Occipital lobe (tissue), 2 donors: ENCODE data around the gene PTPRT. TPM values are rescaled to one million over a fixed set of nuclear protein-coding genes. Genes with fewer than 3 reads are reported as not detected.

Source experiments
- DNase-seq: peaks from one replicate; lab custom pipeline; 2025; lab: John Stamatoyannopoulos, UW
- total RNA-seq: library from RNA; depleted of rRNA; stranded (reverse); fragments of >200 nt; gene quantifications from one replicate; pipeline ENCODE4 v1.2.3, GENCODE V29; 2014

The PTPRT gene
- total RNA-seq, 1 donor from 2014 or later: 17.8 TPM

DNA sequence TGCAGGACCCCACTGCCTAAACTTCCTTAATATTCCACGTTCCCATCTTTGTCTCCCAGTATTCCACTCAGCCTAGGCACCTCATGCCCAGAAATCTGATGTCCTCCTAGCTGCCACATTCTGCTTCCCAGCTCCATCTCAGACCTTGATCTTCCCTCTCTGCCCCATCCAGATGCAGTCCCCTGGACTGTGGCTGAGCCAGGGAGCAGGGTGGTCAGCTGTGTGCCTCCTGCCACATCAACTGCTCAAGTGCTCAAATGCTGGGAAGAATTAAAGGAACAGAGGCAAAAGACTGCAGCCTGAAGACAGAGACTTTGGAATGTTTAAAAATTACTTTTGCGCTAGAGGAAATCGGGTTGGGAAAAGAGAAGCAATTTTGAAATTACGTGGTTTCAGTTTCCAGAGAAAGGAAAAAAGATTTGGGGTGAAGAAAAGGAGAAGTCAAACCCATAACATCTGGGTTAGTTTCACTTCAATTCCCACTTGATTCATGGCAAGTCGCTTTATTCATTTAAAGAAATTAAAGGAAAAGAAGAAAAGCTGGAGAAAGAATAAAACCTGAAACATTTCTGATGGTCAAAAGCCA lies 704.8 kb downstream of the PTPRT start:
- no peak for DNase-seq

DNA sequence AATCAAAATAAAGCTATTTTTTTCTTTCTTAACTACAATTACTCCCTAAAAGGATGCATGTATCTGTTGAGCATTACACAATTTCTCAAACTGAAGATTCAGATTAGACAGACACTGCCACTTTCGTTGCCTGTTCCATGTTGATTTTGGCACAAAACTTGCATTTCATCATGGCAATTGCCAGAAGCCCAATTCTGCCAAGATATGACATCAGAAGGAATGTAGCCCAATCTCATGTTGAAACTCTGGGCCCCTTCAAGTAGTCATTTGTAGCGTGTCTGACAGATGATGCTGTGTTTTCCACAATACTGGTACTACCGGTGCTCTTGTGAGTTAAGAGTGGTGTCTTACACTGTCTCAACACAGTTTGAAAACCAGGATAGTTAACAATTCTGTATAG lies 705.4 kb downstream of the PTPRT start:
- DNase-seq: no peak

DNA sequence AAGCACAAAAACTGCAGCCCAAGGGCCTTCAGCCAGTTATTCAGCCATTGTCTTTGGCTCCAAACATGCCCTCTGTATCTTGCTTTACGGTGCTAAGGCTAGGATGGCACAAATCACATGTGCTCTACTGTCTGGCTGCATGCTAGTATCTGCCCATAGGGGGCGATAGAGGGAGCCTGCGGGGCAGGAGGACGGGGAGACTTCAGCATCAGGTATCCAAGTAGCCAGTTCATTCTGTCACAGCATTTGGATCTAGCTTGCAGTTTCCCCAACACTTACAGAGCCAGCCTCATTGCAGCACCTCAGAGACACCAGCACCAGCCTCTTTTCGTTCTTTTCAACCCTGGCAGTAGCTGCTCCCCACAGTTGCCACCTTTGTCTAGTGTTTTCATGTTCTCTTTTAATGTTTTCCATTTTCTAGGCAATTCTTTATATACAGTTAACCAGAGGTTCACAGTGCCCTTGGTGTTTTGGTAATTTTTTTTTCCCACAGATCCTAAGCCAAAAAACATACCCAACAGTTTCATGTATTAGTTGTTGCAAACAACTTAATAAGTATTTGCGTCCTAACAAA lies 705.9 kb downstream of the PTPRT start:
- DNase-seq: no peak

GRCh38 chr20:42482808-42483207 lies 706.9 kb downstream of the PTPRT start:
- DNase-seq: no peak

- no peak for DNase-seq
Observed at GRCh38 chr20:42475773-42476172, 713.9 kb downstream of the PTPRT start.

DNA sequence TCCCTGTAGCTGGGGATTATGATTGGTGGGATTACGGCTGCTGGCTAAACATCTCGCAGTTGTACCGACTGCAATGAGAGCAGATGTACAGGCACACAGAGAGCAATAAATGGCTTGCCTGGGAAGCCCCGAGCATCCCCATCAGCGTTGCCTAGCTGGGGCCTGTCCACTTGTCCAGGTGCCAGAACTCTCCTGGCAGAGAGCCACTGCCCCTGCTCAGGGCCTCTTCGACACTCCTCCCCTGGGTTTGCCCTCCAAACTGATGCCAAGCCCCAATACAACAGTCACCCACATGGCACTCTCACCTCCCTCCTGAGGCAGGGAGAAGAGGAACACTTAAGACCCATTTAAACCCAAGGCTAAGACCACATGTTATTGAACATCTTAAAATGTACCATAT lies 715.1 kb downstream of the PTPRT start:
- DNase-seq: no peak

GRCh38 chr20:42472198-42472597 lies 717.5 kb downstream of the PTPRT start:
- DNase-seq: no peak

DNA sequence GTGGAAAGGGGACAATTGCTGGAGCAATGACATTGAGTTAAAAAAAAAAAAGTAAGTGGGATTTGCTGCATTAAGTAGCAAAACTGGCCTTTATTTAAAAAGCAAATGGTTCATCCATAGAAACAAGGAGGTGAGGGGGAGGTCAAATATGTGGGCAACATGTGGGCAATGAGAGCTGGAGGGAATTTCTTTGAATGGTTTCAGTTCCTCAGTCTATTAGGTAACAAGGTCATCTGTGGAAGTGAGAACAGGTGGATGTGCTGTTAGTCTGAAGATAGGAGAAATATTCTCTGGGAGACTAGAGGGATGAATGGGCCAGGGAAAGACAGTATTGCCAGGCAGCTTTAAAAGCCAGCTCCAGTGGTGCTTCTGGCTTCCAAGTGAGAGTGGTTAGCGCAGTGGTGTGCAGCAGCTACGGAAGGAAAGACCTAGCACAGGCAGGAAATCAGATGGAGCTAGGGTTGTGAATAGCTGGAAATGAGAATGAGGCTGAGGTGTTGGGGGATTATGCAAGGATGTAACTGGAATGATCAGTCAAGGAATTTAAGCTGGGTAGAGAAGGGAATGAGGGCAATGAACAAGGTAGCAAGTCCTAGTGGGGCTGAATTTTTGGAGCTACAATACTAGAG lies 727.6 kb downstream of the PTPRT start:
- DNase-seq: no peak

DNA sequence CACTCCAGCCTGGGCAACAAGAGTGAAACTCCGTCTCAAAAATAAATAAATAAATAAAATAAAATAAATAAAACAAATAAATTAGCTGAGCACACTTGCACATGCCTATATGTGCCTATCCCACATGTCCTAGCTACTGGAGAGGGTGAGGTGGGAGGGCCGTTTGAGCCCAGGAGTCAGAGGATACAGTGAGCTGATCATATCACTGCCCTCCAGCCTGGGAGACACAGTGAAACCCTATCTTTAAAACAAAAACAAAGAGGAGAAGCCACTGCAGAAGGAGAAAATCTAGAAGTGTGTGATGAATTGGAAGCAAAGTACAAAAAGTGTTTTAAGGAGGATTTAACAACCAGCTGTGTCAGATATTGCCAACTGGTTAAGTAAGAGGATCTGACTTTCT lies 728.4 kb downstream of the PTPRT start:
- no peak for DNase-seq

DNA sequence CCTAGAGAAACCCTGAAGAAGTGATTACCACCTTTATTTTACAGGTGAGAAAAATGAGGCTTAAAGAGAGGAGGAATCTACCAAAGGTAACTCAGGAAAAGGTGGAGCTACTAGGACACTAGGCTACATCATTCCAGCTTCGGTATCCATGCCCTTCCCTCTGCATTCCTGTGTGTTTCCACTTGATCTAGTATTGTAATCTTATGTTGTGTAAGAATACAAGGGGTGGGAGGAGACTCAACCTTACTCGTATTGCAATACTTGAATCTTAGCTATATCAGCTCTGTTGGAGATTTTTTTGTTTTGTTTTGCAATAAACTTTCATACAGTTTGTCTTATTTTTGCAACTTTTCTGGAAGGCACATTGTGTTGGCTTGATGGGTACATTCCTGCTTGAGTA lies 742.4 kb downstream of the PTPRT start:
- DNase-seq: no peak

DNA sequence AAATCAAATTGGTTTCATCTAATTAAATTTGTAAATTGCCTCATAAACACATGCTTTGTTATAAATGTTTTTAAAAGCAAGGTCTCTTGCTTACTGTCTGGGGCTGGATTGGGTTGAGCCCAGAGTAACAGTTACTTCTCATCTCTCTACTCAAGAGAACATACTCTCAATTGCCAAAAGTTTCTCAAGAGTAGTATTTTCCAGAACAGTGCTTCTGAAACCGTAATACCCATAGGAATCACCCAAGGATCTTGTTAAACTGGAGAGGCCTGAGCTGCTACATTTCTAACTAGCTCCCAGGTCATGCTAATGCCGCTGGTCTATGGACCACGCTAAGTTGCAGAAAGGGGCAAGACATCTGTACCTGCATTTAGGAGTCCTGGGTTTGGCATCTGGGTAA lies 744.9 kb downstream of the PTPRT start:
- no peak for DNase-seq

- DNase-seq: no peak
Observed at GRCh38 chr20:42443200-42443599, 746.5 kb downstream of the PTPRT start.

GRCh38 chr20:42442716-42443115 lies 747.0 kb downstream of the PTPRT start:
- no peak for DNase-seq

DNA sequence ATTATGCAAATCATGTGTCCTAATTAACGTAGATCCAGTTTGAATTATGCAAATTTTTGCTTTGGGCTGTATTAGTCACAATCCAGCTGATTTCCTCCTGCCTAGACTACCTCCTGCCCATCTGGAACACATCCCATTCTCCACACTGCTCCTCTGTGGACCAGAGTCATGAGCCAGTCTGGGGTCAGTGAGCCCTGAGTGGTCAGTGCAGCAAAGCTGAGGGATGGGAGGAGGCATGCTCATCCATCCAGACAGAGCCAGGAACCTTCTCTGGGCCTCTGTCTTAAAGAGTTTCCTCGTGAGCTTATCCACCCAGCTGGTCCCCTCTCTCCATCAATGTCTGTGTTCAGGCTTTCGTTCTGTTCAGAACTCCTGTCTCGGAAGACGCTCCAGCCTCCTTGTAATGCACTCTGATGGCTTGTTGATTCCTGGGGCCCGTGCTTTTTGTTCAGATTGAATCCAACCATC lies 747.8 kb downstream of the PTPRT start:
- DNase-seq: no peak

DNA sequence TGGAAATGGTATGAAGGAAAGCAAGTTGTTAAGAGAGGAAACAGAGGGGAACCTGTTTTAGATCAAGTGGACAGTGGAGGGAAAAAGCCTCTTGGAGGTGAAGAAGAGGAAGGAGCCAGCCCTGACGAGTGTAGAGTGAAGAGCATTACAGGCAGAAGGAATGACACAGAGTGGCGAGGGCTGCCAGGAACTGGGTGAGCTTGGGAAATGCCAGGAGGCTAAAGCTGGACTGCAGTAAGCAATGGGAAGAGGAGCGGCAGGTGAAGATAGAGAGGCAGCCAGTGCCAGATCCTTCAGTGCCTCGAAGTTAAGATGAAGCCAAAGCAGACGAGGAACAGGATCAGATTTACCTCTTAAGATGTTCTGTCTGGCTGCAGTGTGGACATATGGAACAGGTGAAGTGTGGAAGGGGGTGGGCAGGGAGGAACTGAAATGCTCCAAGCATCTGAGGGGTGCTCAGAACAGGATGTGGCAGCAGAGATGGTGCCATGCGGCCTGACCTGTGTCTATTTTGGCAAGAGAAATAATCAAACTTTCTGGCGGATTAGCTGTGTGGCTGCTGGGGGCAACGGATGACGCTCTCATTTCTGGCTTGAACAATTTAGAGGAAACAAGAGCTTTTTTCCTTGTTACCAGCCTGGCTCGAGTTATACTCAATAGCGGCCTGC lies 748.4 kb downstream of the PTPRT start:
- DNase-seq: no peak

GRCh38 chr20:42435230-42435629 lies 754.5 kb downstream of the PTPRT start:
- no peak for DNase-seq

DNA sequence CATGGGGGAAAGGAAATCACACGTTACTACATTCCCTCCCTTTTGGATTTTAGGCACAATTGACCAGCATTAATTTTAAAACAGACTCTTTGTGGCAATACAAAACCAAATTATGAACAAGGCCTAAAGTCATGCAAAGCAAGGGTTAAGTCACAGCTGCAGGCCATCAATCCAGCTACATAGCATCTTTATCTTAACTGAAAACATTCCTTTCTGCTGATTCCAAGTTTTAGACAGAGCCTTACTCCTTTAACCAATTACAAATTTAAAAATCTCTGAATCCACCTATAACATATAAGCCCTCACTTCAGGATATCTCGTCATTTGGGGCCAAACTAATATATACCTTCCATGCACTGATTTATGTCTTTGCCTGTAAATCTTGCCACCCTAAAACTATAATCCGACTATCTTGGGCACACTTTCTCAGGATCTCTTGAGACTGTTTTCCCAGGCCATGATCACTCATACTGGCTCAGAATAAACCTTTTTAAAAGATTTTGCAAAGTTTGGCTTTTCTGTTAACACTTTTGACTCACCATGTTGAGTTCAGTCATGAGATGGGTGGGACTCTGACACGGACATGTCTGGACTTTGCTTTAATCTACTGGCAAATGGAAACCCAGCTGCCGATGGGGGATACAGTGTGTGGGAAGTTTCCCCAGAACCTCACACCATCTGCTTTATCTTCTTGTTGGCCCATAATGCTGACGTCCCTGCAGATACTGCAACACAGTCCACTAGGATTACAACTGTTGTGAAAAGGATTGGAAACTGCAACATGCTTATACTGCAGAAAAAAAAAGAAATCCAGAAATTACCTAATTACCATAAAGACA lies 757.0 kb downstream of the PTPRT start:
- no peak for DNase-seq

DNA sequence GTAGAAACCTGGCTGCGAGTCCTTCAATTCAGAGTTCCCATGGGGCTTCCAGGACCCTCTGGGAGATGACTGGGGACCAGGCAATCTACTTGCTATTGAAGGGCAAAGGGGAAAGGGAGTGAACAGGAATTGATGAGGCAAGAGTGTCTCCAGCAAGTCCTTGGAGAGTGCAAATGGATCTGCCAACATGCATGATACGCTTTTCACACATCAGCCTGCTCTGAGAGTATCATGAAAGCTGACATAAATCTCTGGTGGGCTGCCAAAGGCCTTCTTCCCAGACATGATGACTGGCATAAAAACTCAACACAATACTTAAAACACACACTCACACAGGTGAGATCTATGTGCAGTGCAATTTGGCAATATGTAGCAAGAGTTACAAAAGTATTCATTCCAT lies 759.1 kb downstream of the PTPRT start:
- DNase-seq: no peak

DNA sequence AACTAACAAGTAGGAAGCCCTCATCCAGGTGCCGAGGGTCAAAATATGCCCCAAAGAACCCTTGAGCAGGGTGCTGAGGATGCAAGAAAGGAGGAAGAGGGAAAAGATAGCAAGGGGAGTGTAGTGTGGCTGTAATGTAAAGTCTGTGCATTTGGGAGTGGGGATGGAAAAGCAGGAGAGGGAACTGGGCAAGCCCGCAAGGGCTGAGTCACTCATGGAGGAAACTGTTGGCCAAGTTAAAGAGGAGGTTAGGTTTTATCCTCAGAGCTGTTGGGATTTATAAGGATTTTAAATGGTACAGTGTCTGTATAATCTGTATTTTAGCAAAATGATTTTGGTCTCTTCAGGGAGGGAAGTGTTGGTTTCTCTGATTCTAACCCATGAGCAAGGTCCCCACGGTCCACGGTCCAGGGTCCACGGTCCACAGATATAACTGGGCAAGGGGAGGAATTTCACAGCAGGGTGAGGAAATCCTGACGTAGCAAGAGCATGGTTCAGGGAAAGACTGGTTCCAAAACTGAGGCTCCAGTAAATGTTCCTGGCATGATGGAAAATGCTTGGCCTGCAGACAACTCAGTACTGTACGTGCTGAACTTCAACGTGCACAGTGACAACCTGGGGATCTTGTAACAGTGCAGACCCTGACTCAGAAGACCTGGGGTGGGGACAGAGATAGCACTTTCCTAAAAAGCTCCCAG lies 759.8 kb downstream of the PTPRT start:
- DNase-seq: no peak

GRCh38 chr20:42419814-42420532 lies 769.7 kb downstream of the PTPRT start:
- no peak for DNase-seq
